Measurements from ENCODE around the gene CBX5.

DNA sequence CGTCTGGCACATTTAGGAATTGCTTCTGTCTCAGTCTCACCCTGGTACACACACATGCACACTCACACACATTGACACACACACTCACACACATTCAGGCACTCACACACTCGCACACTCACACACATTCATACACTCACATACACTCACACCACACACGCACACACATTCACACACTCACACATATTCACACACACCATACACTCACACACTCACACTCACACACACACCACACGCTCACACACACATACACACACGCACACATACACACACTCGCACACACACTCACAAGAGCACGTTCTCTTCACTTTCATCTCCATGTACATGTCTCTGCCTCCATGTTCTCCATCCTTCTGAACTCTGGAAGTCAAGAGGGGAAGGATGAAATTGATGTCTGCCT lies 68.0 kb downstream of the CBX5 start:
- TF ChIP-seq CTCF (IDR thresholded peaks at IDR 0.05) (no peak), POLR2A (IDR thresholded peaks at IDR 0.05) (no peak)

Data from body of pancreas (tissue), 4 donors.